ENCODE results near the gene GCK.

GRCh38 chr7:44161371-44161770 lies 27.9 kb downstream of the GCK start:
- TF ChIP-seq CTCF (IDR thresholded peaks at IDR 0.05) (no peak), POLR2A (IDR thresholded peaks at IDR 0.05) (no peak)

Data from adrenal gland (tissue), 5 donors.